ENCODE measurements around the gene COL11A1. TPM values are rescaled to one million over a fixed set of nuclear protein-coding genes. Genes with fewer than 3 reads are reported as not detected.
"Not testable (repeated sequence)": the region's sequence is repeated elsewhere in the genome, so short reads cannot be mapped to it uniquely, and the experiment has no call there.

Gene COL11A1
- total RNA-seq, 2 experiments from 2014 or later = not detected

DNA sequence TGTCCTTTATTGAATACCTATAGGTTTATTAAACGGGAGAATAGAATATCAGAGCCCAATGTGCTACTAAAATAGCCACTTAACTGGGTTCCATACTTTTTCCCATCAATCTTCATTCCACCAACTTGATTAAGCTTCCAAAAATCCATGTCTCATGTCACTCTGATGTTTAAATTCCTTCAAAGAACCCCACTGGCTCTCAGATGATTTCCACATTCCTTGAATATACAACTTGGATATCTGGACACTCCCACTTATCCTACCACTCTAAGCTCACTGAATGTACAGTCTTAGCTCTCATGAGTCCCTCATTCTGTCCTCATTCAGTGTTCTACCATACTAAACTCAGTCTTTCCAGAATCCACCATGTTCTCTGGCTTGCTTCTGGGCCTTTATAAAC lies 21.1 kb downstream of the COL11A1 start:
- POLR2A ChIA-PET = no interaction called here
- CTCF ChIA-PET = no interaction called here

DNA sequence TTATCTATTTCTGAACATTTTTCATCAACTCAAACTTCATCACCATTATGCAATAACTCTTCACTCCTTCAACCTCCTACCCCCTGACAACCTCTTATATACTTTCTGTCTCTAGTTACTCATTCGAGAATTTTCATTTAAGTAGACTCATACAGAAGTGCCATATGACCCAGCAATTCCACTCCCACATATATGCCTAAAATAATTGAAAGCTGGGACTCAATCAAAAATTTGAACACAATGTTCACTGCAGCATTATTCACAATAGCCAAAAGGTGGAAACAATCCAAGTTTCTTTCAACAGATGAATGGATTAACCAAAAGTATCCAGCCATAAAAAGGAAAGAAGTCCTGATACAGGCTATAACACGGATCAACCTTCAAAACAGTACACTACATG lies 24.1 kb downstream of the COL11A1 start:
- CTCF ChIA-PET = no interaction called here

DNA sequence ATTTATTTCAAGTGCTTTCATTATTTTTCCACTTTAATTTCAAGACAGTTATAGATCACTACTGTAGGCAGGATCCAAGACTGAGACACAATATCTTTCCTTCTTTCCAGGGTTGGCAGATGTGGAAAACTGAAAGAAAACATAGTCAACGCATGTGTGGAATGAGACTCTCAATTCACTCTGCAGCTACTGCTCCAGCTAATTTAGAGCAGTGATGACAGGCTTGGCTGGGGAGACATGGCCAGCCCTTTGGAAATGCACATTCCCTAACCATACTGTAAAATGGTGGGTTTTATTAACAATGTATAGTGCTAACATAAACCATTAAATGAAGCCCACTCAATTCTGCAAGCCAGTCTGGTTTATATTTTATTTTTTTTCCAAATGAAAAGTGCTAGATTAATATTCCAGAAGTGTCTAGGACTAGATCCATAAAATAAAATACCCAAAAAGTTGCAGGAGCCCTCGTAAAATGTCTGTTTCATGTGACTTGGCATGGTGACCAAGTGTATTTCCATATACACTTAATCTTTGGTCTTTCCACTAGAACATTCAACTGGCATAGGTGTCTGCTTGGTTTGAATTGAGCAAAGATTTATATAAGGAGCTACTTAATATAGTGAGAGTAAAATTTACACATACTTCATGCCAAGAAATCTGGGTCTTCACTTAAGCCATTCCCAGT lies 32.9 kb downstream of the COL11A1 start:
- POLR2A ChIA-PET = no interaction called here
- CTCF ChIA-PET = interaction anchor here (0.5 kb wide), 1 partner anchor 10 kb away, joined by 3 read pairs; no protein-coding TSS in a partner anchor

More for the DNA sequence above, 24.1 kb downstream of the COL11A1 start:
- POLR2A ChIA-PET = no interaction called here

DNA sequence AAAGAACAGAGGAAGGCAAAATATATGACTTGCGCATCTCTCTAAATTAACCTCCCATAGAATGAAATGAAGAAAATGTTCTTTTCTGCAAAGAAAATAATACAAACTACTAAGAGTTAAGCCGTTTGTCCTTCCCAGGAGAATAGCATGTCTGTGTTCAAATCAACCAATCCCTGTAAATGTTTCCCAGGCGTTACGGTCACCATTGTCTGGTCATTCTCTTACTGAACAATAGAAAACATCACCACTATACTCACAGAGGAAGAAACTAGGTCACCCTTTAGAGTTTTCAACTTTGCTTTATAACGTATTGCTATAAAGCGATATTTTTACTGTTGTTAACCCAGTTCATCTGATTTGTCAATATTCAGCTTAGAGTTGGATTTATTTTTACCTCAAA lies 34.1 kb downstream of the COL11A1 start:
- ChIA-PET POLR2A (no interaction called here), CTCF (no interaction called here)

DNA sequence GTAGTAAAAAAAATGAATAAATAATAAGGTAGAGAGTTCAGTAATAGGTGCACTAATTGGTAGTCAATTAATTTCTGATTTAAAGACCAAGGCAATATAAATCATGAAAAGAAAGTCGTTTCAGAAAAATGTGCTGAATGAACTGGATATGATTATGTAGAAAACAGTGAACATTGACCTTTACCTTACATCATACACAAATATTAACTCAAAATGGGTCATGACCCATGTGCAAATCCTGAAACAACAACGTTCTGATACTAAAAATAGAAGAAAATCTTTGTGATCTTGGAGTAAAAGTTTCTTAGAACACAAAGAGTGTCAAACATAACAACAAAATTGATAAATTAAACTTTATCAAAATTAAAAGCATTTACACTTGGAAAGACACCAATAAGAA lies 39.1 kb downstream of the COL11A1 start:
- ChIA-PET CTCF (no interaction called here), POLR2A (no interaction called here)

DNA sequence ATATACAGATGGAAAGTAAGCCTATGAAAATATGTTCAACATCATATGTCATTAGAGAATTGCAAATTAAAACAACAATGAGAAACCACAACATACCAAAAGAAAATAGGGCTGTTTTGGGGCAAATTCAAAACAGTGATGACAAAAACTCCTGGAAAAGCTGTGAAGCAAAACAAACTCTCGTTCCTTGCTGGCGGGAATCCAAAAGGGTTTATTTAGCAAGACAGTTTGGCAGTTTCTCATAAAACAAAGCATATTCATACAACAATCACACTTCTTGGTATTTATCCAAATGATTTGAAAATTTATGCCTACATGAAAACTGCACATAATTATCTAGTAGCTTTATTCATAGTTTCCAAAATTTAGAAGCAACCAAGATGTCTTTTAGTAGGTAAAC lies 44.4 kb downstream of the COL11A1 start:
- ChIA-PET CTCF (no interaction called here), POLR2A (no interaction called here)

DNA sequence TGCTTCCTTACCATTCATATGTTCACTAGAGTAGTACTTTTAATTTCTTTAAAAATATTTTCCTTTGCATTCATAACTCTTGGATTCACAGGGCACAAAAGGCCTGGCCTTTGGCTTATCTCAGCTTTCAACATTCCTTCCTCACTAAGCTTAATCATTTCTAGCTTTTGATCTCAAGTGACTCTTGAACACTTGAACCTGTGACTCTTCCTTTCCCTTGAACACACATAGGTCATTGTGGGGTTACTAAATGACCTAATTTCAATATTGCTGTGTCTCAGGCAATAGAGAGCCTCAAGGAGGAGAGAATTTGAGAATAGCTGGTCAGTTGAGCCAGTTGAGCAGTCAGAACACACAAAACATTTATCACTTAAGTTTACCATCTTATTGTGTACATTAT lies 49.9 kb downstream of the COL11A1 start:
- CTCF ChIA-PET = no interaction called here
- POLR2A ChIA-PET = no interaction called here

DNA sequence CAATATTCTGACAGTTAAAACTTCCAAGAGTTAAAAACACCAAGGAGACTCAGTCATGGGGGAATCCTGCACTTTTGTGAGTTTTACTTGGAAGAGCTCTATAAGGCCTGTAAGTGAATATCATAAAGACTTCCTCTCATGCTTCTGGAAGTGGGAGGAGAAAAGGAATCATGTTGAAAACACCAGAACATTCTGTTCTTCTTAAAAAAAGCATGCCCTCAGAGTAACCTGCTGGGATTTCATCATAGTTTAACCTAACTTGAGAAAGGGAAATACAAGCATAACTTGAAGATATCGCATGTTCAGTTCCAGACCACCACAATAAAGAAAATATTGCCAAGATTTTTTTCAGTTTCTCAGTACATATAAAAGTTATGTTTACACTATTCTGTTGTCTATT lies 51.9 kb downstream of the COL11A1 start:
- CTCF ChIA-PET = no interaction called here
- POLR2A ChIA-PET = no interaction called here

DNA sequence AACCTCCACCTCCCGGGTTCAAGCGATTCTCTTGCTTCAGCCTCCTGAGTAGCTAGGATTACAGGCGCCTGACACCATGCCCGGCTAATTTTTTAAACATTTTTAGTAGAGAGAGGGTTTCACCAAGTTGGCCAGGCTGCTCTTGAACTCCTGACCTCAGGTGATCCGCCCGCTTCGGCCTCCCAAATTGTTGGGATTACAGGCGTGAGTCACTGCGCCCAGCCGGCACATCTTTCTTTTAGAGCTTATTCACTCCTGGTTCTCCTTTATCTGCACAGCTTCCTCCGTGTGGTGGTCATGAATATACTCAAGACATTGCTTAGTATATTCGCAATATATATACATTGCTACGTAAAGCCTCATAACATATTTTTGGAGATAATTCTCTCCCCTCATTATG lies 80.2 kb downstream of the COL11A1 start:
- POLR2A ChIA-PET, CTCF ChIA-PET: not testable (repeated sequence)

DNA sequence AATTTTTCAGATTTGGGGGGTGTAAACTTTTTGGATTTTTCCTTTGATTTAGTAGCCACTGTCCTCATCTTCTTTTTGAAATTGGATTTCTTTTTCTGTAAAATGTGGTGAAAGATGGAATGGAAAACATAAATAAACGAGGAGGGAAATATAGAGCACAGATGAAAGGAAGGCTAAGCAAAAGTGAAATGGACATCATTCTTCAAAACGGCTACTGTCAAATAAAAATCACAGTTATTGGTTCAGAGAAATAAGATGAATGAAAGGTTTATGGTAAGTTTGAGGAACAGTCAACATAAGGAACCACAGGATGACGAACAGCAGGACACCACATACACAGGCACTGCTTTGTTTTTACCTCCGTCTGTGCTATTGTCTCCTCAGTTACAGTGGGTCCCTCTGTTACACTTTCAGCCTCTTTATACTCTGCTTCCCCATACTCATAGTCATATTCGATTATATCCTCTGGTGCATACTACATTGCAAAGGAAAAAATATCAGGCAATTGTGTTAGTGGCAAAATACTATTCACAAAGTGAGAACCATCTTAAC lies 82.4 kb downstream of the COL11A1 start:
- ChIA-PET CTCF (no interaction called here), POLR2A (no interaction called here)

DNA sequence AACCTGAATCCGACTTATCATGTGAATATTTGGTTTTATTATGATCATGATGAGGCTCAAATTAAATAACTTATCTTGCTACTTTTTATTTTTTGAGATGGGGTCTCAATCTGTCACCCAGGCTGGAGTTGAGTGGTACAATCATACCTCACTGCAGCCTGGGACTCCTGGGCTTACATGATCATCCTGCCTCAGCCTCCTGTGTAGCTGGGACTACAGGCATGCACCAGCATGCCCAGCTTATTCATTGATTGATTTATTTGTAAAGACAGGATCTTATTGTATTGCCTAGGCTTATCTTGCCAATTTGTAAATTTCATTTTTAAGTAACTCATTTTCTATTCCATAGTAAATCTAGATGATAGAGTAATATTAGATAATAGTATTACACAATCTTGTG lies 84.3 kb downstream of the COL11A1 start:
- POLR2A ChIA-PET = no interaction called here
- CTCF ChIA-PET = no interaction called here

DNA sequence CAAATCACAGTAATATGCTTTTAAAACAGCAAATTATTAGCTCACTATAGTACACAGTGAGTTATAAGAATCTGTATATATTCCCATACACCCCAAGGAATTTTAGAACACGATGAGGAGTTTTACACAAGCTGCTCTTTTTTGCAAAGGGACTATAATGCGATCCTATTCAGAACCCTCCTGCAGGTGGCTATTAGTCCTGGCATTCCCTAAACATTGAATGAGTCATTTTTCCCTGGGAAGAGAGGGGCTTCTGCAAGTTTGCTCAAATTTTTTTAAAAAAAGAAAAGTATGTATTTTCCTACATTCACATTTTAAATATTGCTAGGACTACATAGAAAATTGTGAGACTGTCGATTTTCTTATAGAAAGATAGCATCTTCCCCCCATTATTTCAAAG lies 106.3 kb downstream of the COL11A1 start:
- CTCF ChIA-PET = no interaction called here

DNA sequence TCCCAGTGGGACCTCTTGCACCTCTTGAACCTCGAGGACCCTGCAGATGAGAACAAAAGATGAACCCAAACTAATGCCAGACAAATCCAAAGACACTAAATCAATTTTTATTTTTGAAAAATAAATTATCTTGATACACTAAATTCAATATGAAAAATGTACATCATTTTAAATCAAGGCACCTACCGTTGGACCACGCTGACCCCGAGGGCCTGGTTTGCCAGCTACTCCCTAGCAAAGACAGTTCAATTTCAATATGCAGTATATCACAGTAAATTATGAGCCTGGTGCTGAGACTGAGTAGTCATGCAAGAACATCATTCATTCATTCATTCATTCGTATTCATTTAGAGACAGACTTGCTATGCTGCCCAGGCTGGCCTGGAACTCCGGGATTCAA lies 129.4 kb downstream of the COL11A1 start:
- POLR2A ChIA-PET = no interaction called here

More for the DNA sequence above, 106.3 kb downstream of the COL11A1 start:
- POLR2A ChIA-PET = no interaction called here

DNA sequence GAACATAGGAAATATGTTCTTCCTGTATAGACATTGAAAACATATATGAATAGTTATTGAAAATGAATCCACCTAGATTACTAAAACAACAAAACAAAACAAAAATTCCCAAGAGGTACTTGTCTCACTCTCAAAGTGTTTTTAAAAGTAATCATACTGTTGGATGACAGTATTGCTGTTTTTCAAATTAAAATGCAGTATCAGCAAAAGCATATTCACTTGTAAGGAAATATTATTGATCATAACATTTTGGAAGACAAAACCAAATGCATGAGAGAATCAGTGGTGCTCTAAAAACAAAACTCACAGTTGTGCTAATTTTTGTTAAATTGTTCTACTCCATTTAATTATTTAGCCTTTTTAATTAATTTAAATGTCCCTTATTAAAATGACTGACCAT lies 131.0 kb downstream of the COL11A1 start:
- POLR2A ChIA-PET = no interaction called here

More for the DNA sequence above, 129.4 kb downstream of the COL11A1 start:
- CTCF ChIA-PET = no interaction called here

DNA sequence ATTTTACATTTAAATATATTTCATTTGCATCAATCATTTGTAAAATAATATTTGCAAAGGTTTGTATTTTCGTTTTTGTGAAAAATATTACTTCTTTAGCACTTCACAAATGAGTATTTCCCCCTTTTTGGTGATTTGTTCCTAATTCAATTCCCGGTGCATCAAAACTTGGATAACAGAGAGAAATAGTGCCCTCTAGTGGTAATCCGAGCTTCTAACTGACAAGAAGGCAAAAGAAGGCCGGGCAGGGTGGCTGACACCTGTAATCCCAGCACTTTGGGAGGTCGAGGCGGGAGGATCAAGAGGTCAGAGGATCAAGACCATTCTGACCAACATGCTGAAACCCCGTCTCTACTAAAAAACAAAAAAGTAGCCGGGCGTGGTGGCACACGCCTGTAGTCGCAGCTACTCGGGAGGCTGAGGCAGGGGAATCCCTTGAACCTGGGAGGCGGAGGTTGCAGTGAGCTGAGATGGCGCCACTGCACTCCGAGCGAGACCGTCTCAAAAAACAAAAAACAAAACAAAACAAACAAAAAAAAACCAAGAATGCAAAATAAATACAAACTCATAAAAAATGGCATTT lies 137.7 kb downstream of the COL11A1 start:
- ChIA-PET POLR2A (no interaction called here), CTCF (no interaction called here)

More for the DNA sequence above, 131.0 kb downstream of the COL11A1 start:
- CTCF ChIA-PET = no interaction called here

DNA sequence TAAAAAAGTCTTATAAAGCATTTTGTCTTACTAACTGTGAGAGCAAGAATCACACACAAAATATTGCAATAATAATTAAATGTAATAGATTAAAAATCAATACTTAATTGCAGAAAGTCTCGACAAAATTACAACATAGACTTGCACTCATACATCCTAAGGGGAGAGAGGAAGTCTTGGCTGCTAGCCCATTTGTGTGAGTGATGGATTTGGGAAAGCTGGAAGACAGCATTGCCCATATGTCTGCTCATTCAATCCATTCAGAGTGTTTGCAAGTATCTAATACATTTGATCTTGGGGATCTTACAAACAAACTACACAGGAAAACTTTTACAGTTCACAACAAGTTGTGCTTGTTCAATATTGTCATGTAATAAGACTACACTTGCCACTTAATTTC lies 140.5 kb downstream of the COL11A1 start:
- CTCF ChIA-PET = no interaction called here
- POLR2A ChIA-PET = no interaction called here

DNA sequence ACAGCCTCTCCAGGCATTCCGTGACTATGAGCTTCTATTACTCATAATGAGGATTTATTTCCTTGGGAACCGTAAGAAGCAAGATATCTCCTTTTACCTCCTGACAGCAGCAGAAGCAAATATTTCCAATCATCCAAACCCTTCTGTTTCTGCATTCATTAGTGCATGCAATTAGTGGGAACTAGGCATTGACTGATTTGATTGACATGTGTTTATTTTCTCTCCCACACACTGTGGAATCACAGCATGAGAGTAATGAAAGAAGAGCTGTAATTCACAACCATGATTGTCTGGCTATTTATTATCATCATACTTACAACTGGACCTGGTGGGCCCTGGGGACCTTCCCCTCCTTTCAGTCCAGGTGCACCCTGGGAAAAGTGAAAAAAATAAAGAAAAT lies 146.8 kb downstream of the COL11A1 start:
- ChIA-PET POLR2A (no interaction called here), CTCF (no interaction called here)

DNA sequence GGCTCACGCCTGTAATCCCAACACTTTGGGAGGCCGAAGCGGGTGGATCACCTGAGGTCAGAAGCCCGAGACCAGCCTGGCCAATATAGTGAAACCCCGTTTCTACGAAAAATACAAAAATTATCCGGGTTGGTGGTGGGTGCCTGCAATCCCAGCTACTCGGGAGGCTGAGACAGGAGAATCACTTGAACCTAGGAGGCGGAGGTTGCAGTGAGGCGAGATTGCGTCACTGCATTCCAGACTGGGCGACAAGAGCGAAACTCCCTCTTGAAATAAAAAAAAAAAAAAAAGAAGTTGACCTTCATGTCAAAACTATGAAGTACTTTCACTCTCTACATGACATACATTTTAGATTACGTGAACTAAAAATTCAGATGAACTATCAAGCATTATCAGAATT lies 153.7 kb downstream of the COL11A1 start:
- POLR2A ChIA-PET = no interaction called here
- CTCF ChIA-PET = no interaction called here

DNA sequence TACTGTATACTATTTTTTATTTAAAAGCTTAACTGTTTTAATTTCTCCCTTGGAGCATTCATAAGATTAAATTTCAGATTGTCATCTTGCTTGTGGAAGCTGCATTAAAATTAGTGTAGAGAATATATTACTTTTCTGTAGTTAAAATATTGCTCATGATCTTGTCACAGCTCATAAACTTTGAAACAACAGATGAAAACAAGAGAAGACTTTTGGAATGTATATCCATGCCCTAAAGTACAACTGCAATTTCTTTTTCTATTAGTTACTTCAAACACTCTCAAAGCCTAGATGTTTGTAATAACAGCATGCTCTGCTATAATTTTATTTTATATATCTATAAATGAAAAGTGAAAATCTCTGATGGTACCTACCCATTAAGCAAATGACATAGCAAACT lies 155.9 kb downstream of the COL11A1 start:
- CTCF ChIA-PET = no interaction called here
- POLR2A ChIA-PET = no interaction called here

DNA sequence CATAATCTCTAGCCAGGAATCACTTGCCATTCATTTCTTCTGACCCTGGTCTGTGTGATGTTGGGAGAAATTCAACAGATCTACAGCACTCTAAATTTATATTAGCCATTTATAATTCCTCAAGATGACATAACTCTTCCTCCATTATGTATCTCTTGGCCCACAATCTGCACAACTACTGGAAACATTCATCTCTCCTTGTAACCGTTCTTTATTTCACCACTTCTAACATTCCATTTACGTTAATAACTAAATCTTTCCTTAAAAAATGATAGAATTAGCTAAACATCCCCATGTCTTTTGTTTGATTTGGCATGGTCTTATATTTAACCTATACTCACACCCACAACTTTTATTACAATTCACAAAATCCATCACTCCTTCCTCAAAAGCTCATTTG lies 166.0 kb downstream of the COL11A1 start:
- ChIA-PET POLR2A (no interaction called here), CTCF (no interaction called here)

DNA sequence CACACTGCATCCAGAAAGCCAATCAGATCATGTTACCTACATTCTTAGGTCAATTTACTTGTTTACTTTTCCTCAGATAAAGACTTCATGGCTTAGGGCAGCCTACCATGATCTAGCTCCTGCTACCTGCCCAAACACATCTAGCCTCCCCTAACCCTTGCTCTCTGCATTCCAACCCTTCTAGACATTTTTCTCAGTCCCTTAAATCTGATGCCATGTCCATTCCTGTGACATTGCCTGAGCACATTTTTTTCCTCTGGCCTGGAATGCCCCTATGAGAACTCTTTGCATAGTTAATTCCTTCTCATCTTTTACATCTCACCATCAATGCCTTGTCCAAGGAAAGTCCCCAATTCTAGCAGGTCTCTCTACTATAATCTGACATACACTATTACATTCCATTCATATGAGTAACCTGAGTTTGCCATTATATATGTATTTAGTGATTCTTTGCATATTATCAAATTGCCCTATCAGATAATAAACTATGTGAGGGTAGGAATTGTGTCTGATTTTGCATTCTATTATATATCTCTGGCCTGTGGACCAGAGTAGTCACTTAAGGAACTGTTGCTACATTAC lies 166.9 kb downstream of the COL11A1 start:
- ChIA-PET POLR2A (no interaction called here), CTCF (no interaction called here)

DNA sequence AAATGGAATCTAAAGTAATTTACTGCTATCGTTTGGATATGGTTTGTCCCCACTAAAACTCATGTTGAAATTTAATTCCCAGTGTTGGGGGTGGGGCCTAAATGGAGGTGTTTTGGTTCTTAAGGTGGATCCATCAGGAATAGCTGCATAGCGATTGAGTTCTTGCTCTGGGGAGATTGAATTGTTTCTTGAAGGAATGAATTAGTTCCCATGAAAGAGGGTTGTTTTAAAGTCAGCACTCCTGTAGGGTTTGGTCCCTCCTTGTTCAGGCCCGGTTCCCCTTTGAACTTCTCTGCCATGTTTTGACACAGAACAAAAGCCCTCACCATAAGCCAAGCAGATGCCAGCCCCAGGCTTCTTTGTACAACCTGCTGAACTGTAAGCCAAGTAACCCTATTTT lies 170.9 kb downstream of the COL11A1 start:
- POLR2A ChIA-PET = no interaction called here
- CTCF ChIA-PET = no interaction called here
